GM12878 (cell line): ENCODE results near the gene BACE2. TPM values are rescaled to one million over a fixed set of nuclear protein-coding genes. Genes with fewer than 3 reads are reported as not detected.

Source experiments
- ATAC-seq: fragments of 200-7000 bp; cut with Tn5 transposase; 3 replicates; pipeline ENCODE4 v1.9.1; 2020; ENCODE audit warnings: mild to moderate bottlenecking, moderate library complexity
- BruUV-seq: library from RNA; stranded (reverse); fragments of 400-500 nt; replicated peaks from 2 replicates; lab custom pipeline; 2021; lab: Mats Ljungman, UMichigan
- CTCF ChIA-PET: fragments of 300-600 bp; sonication (Branson Sonifier 250); formaldehyde crosslinking; extraction: SDS; loops from one replicate; lab custom pipeline; 2021; ENCODE audit warnings: inconsistent platforms; lab: Yijun Ruan, JAX
- POLR2A ChIA-PET: fragments of 350-600 bp; formaldehyde crosslinking; extraction: SDS; loops from one replicate; lab custom pipeline; 2021; ENCODE audit warnings: inconsistent platforms; lab: Charles Lee
- RAD21 ChIA-PET: fragments of 300-600 bp; sonication (Branson Sonifier 250); formaldehyde crosslinking; loops from one replicate; lab custom pipeline; 2023; ENCODE audit warnings: antibody characterized with exemption; ENCODE audit not compliant: unreplicated experiment; lab: Charles Lee
- SMC1A ChIA-PET: fragments of 300-600 bp; sonication (Branson Sonifier 250); formaldehyde crosslinking; loops from one replicate; lab custom pipeline; 2023; ENCODE audit not compliant: unreplicated experiment, uncharacterized antibody; lab: Charles Lee
- DNase-seq: peaks from one replicate; pipeline ENCODE4 v3.0.0-alpha.2; 2011; ENCODE audit warnings: low read depth, low spot score
- FAIRE-seq: peaks from 3 replicates; lab custom pipeline; 2011; peaks lifted over from hg19 to GRCh38; lab: Jason Lieb, UNC
- H2AFZ ChIP-seq: 2 replicates; pipeline ENCODE4 v1.6.0; 2011; ENCODE audit warnings: low read depth, low read length, control low read depth; ENCODE audit not compliant: control insufficient read depth
- H3K27ac ChIP-seq: 2 replicates; pipeline ENCODE4 v1.5.1; 2011; ENCODE audit warnings: control low read depth; ENCODE audit not compliant: control insufficient read depth, insufficient read depth
- H3K27me3 ChIP-seq, 2 experiments: replicated peaks in 1 of 2; 2 replicates each; pipeline versions ENCODE4 v1.6.0 to v1.6.1; 2011; ENCODE audit warnings: low read length in 1 of 2; ENCODE audit not compliant: control insufficient read depth in 2 of 2, insufficient read depth in 2 of 2
- H3K36me3 ChIP-seq, 2 experiments: 2 replicates each; pipeline ENCODE4 v1.5.1; 2011; ENCODE audit warnings: low read length in 1 of 2; ENCODE audit not compliant: control insufficient read depth in 2 of 2, insufficient read depth in 2 of 2
- H3K4me1 ChIP-seq: 2 replicates; pipeline ENCODE4 v1.6.1; 2011; ENCODE audit warnings: mild to moderate bottlenecking, low read length, moderate library complexity, mixed read lengths; ENCODE audit not compliant: control insufficient read depth, insufficient read depth
- H3K4me2 ChIP-seq: 2 replicates; pipeline ENCODE4 v1.6.0; 2011; ENCODE audit warnings: control low read depth; ENCODE audit not compliant: control insufficient read depth, insufficient read depth
- H3K4me3 ChIP-seq: fragments of 200-600 bp; sonication (generic); 2 replicates; pipeline ENCODE4 v1.5.1; 2016
- H3K79me2 ChIP-seq: 2 replicates; pipeline ENCODE4 v1.6.0; 2011; ENCODE audit warnings: low read length; ENCODE audit not compliant: control insufficient read depth, insufficient read depth
- H3K9ac ChIP-seq: 2 replicates; pipeline ENCODE4 v1.8.0; 2011; ENCODE audit warnings: low read length, control low read depth, mixed read lengths; ENCODE audit not compliant: control insufficient read depth, insufficient read depth
- H3K9me3 ChIP-seq: replicated peaks from 3 replicates; pipeline ENCODE4 v1.5.1; 2011; ENCODE audit warnings: mild to moderate bottlenecking, low read length; ENCODE audit not compliant: control insufficient read depth, insufficient read depth
- H4K20me1 ChIP-seq: 2 replicates; pipeline ENCODE4 v1.6.0; 2011; ENCODE audit not compliant: control insufficient read depth, insufficient read depth
- ATF2 ChIP-seq: IDR thresholded peaks from 2 replicates; pipeline ENCODE4 v1.6.1; 2012; ENCODE audit warnings: low read length, inconsistent platforms
- CBX3 ChIP-seq: fragments of 200-600 bp; sonication (generic); IDR thresholded peaks from 2 replicates; pipeline ENCODE4 v1.6.1; 2016; ENCODE audit warnings: low read depth, borderline replicate concordance
- FOXK2 ChIP-seq: fragments of 450-650 bp; IDR thresholded peaks from 2 replicates; pipeline ENCODE4 v1.6.1; 2017; ENCODE audit warnings: mild to moderate bottlenecking, moderate library complexity
- HCFC1 ChIP-seq: fragments of 150-350 bp; IDR thresholded peaks from 2 replicates; pipeline ENCODE4 v1.6.1; 2014; ENCODE audit warnings: low read length
- IKZF2 ChIP-seq, 2 experiments: fragments of 450-650 bp; IDR thresholded peaks; 2 replicates each; pipeline ENCODE4 v1.6.1; 2017; ENCODE audit warnings: mild to moderate bottlenecking in 2 of 2, moderate library complexity in 2 of 2
- KDM1A ChIP-seq: fragments of 200-600 bp; sonication (generic); IDR thresholded peaks from 2 replicates; pipeline ENCODE4 v1.6.1; 2016; ENCODE audit warnings: borderline replicate concordance
- MAX ChIP-seq: IDR thresholded peaks from 2 replicates; pipeline ENCODE4 v1.6.1; 2012; ENCODE audit warnings: low read depth, low read length, improper control_type of control experiment
- MEF2A ChIP-seq: IDR thresholded peaks from 2 replicates; pipeline ENCODE4 v1.6.1; 2011; ENCODE audit warnings: low read depth, mild to moderate bottlenecking, low read length, moderate library complexity; ENCODE audit not compliant: insufficient read depth
- MLLT1 ChIP-seq: fragments of 450-650 bp; IDR thresholded peaks from 2 replicates; pipeline ENCODE4 v1.6.1; 2016; ENCODE audit warnings: mild to moderate bottlenecking
- NFYA ChIP-seq: IDR thresholded peaks from 2 replicates; pipeline ENCODE4 v1.6.1; 2011; ENCODE audit warnings: low read depth, mild to moderate bottlenecking, low read length, improper control_type of control experiment, borderline replicate concordance
- PAX5 ChIP-seq: IDR thresholded peaks from 2 replicates; pipeline ENCODE4 v1.6.1; 2011; ENCODE audit warnings: low read depth, low read length, borderline replicate concordance
- PKNOX1 ChIP-seq: fragments of 450-650 bp; IDR thresholded peaks from 2 replicates; pipeline ENCODE4 v1.6.1; 2016; ENCODE audit warnings: mild to moderate bottlenecking
- POLR2A ChIP-seq: IDR thresholded peaks from 2 replicates; pipeline ENCODE4 v1.6.1; 2011; ENCODE audit warnings: low read depth, mild to moderate bottlenecking, low read length
- RB1 ChIP-seq: fragments of 450-650 bp; formaldehyde crosslinking; IDR thresholded peaks from 2 replicates; pipeline ENCODE4 v1.6.1; 2017; ENCODE audit warnings: mild to moderate bottlenecking, borderline replicate concordance
- REST ChIP-seq: IDR thresholded peaks from 2 replicates; pipeline ENCODE4 v1.6.1; 2012; ENCODE audit warnings: mild to moderate bottlenecking, low read depth, low read length
- RFX5 ChIP-seq: IDR thresholded peaks from 2 replicates; pipeline ENCODE4 v1.6.1; 2011; ENCODE audit warnings: low read depth, low read length, improper control_type of control experiment
- SIX5 ChIP-seq: IDR thresholded peaks from 2 replicates; pipeline ENCODE4 v1.6.1; 2011; ENCODE audit warnings: mild to moderate bottlenecking, low read depth, low read length, moderate library complexity; ENCODE audit not compliant: severe bottlenecking
- ZNF217 ChIP-seq: fragments of 450-650 bp; IDR thresholded peaks from 2 replicates; pipeline ENCODE4 v1.6.1; 2017; ENCODE audit warnings: antibody characterized with exemption, mild to moderate bottlenecking
- ZZZ3 ChIP-seq: IDR thresholded peaks from 2 replicates; pipeline ENCODE4 v1.6.1; 2011; ENCODE audit warnings: low read depth; ENCODE audit not compliant: control insufficient read depth, insufficient read length
- WGBS: methylation state at CpG from one replicate; pipeline ENCODE4 v1.1.6; 2016; ENCODE audit warnings: low lambda C conversion rate; ENCODE audit not compliant: insufficient replicate concordance, insufficient coverage; ENCODE audit errors: missing lambda C conversion rate; 5-methylcytosine and 5-hydroxymethylcytosine counted together
- in situ Hi-C: fragments of 300-500 bp; cut with MboI; formaldehyde crosslinking; loops from 9 replicates; pipeline ENCODE4 v1.14.3; 2018; ENCODE audit warnings: mixed read lengths
- intact Hi-C: fragments of 100-400 bp; cut with micrococcal nuclease; formaldehyde crosslinking; loops from one replicate; pipeline ENCODE4 v1.14.2; 2022; ENCODE audit not compliant: unreplicated experiment
- polyA plus RNA-seq, 11 experiments: library from polyadenylated mRNA; depleted of rRNA in 4 of 11; unstranded in 6 of 11; stranded (reverse) in 5 of 11; fragments of >200 nt; fragmentation: Nextera tagmentation in 4 of 11; fragmentation: Illumina TruSeq in 1 of 11; extraction: Ambion mirVana in 4 of 11; extraction: Trizol in 1 of 11; gene quantifications; 1 replicate in 1 of 11; 2 replicates in 10 of 11; pipeline versions ENCODE4 v1.2.1 to v1.2.3, GENCODE V29; 2011 to 2016; ENCODE audit warnings: inconsistent platforms in 2 of 11, missing spikeins in 2 of 11, low read depth in 1 of 11
- total RNA-seq, 4 experiments: library from RNA; depleted of rRNA in 3 of 4; stranded (reverse); fragments of >200 nt in 3 of 4; fragmentation: Illumina TruSeq in 1 of 4; extraction: Trizol in 1 of 4; gene quantifications; 2 replicates each; pipeline versions ENCODE4 v1.2.1 to v1.2.3, GENCODE V29; 2013 to 2021

BACE2 gene
- total and polyA plus RNA-seq, 10 of the 15 experiments (the other 5 are each of a cell fraction or from before 2014, with no cell fraction given): 0.04 to 0.69 (median 0.18) TPM; not detected in 5

- no peak for FAIRE-seq
- no peaks in the 10 kb centered on the region for H3K36me3 ChIP-seq
- BruUV-seq: no TSS peak
- no peak for DNase-seq
- H3K4me2 ChIP-seq: no peak overlapping the region
- ChIA-PET POLR2A (no interaction called here), RAD21 (no interaction called here), CTCF (no interaction called here), SMC1A (no interaction called here)
- H2AFZ ChIP-seq: no peak overlapping the region
- 36% methylated on average over 7 of the region's 10 CpGs for WGBS
- intact Hi-C loops: no loop called here
- in situ Hi-C loops: no loop called here
- no peaks in the 10 kb centered on the region for H3K79me2 ChIP-seq
- H3K4me1 ChIP-seq: no peaks in the 10 kb centered on the region
- no peak overlapping the region for H3K27ac ChIP-seq
- TF ChIP-seq HCFC1 (no peak), MLLT1 (no peak), ZZZ3 (no peak), ZNF217 (no peak), FOXK2 (no peak), IKZF2 (IDR thresholded peaks at IDR 0.05) (no peak), RB1 (no peak), MEF2A (no peak), ATF2 (no peak), POLR2A (no peak), MAX (no peak), NFYA (no peak), CBX3 (no peak), KDM1A (no peak), RFX5 (no peak), PKNOX1 (no peak), PAX5 (no peak), REST (no peak), SIX5 (no peak)
- no peak for ATAC-seq
- H3K27me3 ChIP-seq: no peaks in the 10 kb centered on the region
- H4K20me1 ChIP-seq: no peaks in the 10 kb centered on the region
- no peak overlapping the region for H3K4me3 ChIP-seq
- H3K9ac ChIP-seq: no peak overlapping the region
- H3K9me3 ChIP-seq: no peaks in the 10 kb centered on the region
These were observed 31.2 kb downstream of the BACE2 start for GRCh38 chr21:41199123-41199522.
